ENCODE measurements around the gene KIF1A.

KIF1A gene

DNA sequence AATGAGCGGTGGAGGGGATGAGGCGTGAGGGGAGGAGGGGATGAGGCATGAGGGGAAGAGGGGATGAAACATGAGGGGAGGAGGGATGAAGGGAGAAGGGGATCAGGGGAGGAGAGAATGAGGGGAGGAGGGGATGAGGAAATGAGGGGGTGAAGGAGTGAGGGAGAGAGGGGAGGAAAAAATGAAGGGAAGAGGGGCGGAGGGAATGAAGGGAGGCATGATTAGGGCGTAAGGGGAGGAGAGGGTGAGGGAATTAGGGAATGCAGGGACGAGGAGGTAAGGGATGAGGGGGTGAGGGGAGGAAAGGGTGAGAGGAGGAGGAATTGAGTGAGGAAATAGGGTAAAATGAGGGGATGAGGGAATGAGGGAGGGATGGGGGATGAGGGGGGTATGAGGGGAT lies 87.8 kb downstream of the KIF1A start:
- DNase-seq: no peak

DNA sequence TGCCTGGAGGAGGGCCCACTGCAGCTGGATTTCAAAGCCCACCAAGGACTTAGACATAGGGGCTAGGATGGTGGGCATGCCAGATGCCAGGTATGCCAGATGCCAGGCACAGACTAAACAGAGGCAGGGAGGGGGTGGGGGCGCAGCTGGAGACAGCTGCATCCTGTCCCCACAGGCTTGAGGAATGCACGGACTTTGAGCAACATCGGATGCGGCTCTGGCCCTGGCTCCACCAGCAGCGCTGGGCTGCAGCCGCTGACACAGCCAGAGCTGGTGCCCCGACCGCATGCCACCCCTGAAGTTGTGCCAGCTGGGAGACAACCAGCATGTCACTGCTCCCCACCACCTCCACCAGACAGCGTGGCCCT lies 88.9 kb downstream of the KIF1A start:
- DNase-seq: no peak

DNA sequence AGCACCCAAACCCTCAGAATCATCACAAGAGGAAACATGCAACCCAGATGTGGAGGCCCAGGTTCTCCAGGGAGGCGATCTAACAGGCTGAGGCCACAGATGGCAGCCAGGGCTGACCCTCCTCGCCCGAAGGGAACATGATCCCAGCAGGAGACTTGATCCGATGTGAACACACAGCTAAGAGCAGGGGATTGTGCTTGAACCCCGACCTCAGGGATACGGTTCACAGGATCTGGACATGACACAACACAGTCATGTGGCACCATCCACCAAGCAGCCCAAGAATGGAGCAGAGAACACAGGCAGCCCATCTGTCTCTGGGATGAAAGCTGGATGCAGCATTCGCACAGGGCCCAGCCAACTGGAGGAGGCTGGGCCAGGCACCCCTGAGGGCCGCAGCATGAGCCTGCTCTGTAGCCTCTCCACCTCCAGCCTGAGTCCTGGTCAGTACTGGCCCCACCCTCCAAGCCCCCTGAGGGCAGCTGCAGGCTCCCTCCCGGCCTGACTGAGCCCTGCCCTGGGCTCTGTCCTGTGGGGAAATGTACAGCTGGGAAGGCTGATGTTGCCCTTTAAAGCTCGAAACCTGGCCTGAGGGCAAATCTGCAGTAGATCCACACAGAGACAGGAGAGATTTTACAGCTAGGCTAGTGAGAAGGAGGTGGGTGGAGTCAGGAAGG lies 89.4 kb downstream of the KIF1A start:
- DNase-seq: no peak

DNA sequence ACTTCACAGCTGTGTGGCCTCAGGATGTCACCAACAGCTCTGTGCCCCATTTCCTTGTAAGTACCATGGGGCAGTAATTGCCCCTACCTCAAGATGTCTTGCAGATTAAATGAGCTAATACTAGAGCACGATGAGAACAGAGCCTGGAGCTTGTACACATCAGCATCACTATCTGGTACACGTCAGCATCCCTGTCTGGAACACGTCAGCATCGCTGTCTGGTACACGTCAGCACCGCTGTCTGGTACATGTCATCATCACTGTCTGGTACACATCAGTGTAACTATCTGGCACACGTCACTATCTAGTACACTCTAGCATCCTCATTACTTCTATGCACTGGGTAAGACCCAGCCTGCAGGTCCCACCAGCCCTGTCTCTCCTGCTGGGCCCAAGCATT lies 91.2 kb downstream of the KIF1A start:
- no peak for DNase-seq

DNA sequence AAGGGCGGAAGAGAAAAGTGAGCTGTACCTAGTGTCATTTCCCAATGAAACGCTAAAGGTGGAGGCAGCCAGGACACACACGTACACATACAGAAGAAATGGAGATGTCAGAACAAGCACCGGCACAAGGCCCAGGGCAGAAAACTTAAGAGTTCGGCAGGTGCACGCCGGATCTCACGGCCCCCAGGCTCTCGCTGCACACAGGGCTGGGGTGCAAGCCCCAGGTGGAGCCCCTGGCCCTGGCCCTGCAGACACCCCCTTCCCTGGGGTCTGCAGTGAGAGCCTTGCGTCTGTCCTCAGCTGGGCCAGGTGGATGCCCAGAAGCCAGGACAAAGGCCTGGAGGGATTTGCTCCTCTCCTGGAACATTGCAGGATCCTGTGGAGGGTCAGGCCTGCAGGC lies 91.7 kb downstream of the KIF1A start:
- DNase-seq: no peak

DNA sequence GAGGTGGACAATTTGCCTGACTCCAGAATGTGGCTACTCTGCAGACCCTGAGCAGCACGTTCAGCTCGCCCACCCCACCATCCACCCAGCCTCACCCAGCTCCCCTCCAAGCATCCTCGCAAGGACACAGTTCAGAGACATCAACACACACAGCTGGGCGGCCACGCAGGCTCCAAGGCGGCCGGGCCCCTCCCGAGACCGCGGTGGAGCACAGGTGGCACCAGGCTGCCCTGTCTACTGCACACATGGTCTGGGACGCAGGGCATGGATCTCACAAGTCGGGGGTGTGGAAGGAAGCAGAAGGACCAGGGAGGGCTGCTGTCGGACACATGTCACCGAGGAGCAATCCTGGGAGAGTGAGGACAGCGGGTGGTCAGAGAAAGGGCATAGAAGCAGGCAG lies 92.1 kb downstream of the KIF1A start:
- no peak for DNase-seq

DNA sequence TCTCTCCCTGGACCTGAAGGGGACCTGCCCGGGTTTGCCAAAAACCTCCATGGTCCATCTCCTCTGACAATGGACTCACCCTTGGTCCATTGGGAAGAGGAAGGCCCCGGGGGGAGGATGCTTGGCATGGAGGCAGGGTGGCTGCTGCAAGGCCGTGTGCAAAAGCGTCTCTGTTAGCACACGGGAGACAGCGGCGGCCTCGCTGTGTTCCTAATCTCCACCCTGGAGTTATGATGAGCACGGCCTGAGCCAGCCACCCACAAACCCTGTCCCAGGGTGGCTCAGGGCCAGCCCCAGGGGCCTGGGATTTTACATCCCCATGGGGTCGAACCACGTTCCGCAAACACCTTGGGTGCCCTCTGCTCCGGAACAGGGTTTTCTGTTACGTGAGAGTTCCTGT lies 92.6 kb downstream of the KIF1A start:
- no peak for DNase-seq

DNA sequence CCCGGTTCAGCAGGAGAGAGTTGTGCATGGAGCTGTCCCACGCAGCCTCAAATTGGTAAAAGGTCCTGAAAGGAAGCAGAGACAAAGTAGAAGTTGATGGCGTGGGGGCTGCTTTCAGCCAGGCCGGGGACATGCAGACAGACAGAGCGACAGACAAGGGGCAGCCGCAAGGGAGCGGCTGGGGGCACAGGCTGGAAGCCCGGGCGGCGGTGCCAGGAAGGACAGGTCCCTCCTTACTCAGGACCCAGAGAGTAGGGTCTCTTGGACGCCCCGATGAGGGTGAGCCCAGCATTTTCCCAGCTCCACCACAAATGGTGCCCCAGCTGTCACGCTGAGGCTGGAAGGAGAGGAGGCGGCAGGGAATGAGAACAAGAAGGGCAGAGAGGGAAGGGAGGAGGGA lies 93.1 kb downstream of the KIF1A start:
- no peak for DNase-seq

DNA sequence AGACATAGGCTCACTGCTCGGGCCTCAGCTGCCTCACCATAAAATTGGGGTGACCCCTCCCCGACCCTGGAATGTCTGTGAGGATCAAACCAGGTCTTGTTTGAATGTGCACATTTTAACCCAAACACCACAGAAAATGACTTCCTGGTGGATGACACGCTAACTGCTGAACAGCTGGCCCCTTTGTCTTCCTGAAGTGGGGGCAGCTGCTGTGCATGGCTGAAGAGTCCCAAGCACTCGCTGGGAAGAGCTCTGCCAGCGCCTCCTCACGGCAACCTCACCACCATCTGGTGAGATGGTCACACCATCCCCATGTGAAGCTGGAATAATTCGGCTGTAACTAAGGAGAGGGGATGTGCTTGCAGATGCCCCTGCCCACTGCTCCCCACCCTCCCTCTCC lies 94.3 kb downstream of the KIF1A start:
- no peak for DNase-seq

DNA sequence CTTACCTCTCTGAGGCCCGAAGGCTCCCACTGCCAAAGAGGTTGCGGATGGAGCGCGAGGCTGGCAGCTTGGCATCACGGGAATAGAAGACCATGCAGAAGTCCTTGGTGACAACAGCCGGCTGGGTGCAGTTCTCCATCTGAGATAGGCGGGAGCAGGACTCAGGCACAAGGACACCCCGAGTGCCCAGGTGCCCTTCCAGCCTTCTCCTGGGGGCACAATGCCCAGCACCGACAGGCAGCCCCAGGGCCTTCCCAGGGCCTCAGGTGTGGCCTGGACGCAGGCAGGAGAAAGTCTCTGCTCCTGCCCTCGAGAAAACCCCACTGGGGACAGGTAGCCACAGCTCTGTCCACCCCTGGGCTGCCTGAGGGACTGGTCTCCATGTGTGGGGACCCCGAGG lies 94.8 kb downstream of the KIF1A start:
- DNase-seq: no peak

DNA sequence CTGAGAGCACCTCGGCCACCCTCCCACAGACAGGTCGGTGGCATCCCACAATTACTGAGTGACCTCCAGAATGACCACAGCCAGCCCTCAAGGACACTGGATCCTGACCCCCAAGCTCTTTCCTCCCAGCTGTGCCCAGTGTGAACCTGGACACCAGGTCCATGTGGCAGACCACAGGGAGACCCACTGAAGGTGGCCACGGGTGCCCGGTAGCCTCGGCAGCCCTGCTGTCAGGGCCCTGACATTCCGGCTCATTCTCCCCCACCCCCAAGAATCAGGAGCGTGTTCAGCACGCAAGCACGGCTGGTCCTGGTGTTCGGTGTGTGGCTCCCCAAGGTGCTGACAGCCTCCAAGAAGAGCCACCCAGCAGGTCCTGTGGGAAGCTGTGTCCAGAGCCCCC lies 95.6 kb downstream of the KIF1A start:
- DNase-seq: no peak

DNA sequence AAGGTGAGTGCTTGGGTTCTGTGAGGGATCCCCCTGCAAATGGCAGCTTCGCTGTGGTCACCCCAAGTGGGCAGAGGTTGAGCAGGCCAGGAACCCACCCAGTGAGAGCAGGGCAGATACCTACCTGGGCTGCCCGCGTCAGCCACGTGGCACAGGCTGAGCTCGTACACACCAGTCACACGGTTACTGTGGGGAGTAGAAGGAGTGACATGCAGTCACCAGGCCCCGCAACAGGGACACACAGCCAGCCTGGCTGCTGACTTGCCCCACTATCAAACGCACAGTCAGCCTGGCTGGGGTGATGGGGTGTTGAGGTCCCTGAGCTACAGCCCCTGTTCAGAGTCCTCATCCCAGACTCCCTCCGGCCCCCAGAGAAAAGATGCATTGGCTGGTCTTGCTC lies 96.2 kb downstream of the KIF1A start:
- no peak for DNase-seq

DNA sequence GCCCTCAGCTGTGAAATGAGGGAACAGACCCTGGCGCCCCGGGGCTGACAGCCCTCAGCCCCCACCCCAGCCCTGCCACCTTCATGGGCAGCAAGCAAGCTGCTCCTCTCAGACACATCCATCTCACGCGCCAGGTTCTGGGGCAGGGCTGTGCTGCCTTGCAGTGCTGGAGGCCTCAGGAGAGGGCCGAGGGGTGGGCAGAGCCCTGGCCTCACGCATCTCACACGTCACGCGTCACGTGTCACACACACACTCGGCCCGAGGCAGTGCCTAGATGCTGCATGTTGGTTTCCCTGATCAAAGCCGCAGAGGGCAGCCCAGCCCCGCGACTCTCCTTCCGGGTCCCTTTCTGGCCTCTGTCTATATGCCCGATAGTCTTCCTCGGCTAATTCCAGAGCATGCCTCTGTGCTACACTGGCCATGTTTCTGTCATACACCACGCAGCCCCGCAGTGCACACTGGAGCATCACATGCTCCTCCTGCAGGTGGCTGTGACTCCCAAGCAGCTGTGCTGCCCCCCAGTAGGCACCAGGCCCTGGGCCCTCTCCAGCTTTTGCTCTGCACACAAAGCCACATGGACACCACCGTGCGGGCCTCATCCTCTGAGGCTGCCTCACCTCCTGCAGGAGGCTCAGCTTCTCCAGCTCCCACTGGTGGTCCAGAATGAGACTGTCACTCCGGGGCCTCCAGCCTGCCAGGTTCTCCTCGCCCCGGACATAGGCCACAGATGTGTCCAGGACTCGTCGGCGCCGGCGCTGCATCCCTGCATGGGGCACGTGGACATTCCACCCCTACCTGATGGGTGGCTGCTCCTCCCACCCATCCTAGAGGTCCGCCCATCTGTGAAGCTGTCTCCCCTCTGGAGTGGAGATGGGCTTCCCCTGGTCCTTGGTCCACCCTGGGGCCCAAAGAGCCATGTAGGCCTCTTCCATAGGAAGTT lies 97.0 kb downstream of the KIF1A start:
- no peak for DNase-seq

DNA sequence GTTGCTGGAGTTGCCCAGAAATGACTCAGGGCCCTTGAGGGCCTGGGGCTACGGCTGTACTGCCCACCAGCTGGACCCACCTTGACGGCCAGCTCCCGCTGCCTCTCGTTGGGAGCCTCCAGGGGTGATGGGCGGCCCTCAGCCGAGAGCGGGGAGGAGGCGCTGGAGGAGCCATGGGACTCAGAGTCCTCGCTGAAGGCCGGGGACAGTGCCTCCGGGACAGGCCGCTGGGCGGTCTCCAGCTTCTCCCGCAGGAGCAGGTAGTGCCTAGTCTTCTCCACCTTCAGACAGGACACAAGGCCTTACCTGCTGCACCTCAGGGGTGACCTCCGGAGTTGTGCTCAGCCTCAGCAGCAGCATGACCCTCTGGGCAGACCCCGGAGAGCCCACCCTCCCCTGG lies 97.6 kb downstream of the KIF1A start:
- DNase-seq: no peak

DNA sequence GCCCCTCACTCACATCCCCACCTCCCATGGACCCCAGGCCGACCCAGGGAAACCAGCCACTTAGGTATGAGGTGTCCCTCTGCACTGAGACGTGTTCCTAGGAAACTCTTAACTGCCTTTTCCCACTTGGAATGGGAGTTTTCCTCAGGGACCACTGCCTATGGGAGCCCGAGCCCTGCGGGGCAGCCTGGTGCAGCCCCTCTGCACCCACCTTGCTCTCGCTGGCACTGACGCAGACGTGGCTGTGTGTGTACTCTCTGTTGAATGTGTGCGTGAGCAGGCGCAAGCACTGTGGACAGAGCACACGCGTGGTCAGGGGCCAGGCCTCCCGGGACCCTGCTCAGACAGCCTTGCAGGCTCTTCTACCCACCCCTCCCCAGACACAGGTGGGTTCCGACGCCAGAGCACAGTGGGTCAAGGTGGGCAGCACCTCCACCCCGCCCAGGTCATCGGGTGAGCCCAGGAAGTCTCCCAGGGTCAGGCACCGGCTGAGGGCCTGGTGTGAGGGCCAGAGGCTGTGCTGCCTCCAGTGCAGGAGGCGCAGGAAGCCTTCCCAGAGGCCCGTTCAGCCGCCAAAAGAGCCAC lies 98.3 kb downstream of the KIF1A start:
- DNase-seq: no peak

DNA sequence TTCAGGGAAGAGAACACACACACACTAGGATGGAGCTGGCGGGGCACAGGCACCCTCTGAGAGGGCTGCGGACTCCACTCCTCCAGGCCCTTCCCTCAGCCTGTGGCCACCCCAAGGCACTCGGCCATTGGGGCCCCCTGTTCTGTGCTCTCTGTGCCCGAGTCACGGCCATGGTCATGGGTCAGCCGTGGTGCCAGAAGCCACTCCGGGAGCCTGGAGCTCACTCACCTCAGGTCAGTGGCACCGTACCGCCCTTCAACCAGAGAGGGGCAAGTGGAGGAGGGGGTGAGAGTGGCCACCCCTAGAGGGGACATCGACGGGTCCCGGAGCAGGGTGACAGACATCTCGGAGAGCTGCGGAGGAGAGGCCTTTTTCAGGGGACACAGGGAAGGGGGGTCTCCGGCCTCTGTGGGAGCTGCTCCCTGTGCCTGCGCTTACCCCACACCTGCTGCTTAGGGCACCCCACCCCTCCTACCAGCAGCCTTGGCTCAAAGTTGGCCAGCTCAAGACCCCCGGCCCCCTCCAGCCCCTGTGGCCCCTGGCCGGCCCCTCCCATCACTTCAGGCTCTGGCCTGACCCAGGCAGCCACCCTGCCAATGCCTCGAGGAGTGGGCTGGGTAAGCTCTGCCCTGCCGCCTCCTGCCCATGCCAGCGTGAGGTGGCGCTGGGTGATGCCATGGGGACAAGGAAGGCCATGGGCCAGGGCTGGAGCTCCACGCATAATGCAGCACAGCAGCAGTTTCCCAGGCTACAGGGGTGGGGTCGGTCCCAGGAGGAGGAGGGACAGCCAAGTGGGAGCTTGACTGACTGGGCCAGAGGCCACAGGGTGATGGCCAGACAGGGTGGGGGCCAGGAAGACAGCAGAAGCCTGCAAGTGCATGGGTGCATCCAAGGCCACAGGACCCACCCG lies 99.1 kb downstream of the KIF1A start:
- no peak for DNase-seq

DNA sequence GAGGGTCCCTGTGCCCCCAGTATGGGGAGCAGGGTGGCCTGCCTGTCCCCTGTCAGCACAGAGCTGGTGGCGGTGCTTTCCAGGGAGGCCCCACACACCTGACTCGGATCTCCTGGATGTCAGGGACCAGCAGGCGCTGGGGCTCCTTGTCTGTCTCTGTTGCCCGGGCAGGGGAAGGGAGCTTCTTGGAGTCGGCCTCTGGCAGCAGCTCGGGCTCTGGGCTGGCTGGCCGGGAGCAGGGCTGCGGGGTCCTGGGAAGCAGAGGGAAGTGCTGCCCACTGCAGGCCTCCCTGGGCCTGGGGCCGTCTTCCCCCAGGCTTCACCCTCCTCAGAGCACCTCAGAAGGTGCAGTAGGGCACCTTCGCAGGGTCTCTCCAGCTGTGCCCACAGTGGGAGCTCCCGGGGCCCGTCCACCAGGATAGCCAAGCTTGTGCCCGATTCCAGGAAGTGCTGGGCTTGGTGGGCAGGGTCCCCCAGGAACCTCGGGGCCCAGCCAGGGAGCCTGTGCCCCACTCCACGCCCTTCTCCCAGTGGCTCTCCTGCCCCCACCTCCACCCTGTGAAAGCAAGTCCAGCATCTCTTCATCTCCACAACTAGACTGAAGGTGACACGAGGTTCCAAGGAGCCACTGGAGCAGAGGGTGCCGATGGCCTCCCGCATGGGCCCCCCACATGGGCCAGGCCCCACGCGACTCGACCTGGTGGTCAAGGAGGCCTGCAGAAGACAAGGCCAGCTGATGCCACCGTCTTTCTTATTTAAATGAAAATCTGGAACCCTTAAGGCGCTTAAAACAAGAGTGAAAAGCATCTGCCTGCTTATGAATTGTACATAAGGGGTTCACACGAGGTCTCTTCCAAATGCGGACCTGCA lies 100.1 kb downstream of the KIF1A start:
- no peak for DNase-seq

DNA sequence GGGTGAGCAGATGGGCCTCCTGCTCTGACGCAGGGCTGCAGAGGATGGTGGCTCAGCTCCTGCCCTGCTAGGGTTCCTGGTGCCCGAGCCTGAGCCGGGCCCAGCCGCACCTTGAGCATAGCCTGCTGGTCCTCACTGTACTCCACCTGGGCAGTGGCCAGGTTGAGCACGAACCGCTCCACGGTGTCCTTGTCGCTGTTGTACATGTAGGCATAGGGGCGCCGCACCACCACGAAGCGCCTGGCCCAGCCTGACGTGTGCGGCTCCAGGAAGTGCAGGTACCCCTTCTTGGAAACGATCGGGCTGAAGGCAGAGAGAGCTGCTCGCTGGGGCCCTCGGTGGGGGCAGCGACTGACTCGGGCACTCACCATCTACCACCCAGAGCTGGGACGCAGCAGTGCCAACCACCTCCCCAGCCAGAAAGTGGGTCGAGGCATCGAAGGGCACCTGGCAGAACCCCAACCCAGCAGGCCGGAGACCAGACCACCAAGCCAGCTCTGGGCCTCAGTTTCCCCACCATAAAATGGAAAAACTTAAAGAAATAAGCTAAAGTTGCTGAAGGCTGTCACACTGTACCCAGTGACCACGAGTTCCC lies 101.0 kb downstream of the KIF1A start:
- DNase-seq: no peak

DNA sequence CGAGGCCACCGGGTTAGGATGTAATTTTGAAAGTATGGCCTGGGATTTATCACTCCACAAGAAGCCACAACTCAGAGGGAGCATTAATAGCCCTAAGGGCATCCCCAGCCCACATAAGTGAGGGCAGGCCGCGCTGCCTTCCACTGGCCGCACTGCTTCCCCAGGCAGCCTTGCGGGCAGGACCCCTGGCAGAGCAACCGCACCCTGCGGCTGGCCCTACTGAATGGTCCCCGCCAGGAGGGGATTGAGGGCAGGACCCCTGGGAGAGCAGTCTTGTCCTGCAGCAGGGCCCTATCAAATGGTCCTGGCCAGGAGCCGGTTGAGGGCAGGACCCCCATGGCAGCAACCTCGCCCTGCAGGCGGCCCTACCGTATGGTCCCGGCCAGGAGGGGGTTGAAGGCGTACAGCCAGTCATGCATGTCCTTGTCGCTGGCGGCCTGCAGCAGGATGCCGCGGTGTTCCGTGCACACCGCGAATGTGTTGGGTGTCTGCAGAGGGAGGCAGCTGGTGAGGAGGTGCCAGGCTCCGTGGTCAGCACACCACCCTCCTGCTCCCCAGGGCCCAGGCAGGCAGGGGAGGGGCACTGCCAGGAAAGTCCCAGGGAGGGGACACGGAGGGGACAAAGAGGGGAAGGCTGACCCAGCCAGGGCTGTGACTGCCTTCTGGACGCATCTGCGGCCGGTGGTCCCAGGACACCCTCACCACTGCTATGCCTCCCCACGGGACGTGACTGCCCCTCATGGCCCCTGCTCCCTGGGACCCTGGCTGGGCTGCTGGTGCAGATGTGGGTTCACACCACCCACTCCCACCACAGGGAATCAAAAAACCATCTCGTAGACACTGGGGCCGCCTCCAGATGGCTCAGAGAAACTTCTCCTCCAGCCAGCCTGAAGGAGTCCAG lies 102.1 kb downstream of the KIF1A start:
- DNase-seq: no peak

DNA sequence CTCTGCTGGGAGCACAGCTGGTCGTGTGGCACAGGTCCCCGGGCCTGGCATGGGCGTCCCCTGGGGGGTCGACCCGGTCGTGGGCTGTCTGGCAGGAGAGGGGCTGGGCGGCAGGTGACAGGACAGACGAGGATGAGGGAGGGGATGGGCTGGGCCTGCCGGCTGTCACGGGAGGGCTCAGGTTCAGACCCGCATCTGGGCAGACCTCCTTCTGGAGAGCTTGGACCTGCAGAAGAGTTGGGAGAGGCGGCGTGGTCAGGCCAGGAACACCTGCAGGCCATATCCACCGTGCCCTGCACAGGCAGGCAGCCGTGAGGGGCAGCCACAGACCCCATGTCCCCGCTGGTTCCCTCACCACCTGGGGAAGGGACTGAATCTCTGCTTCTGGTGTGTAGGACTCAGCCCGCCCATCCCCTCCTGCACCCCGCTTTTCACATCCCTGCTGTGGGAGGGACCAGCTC lies 102.8 kb downstream of the KIF1A start:
- DNase-seq: no peak

Measured in CD4-positive, alpha-beta T cell treated with Interleukin-1 beta for 1 hour (primary cell).